ENCODE data around the gene MTUS2. TPM values are rescaled to one million over a fixed set of nuclear protein-coding genes. Genes with fewer than 3 reads are reported as not detected.

The MTUS2 gene
- polyA plus RNA-seq, 4 donors: 0.74 to 6.2 (median 1.6) TPM

- no peak for DNase-seq (ENCODE audit: low read depth in 4 of 4, low spot score in 3 of 4)
Measured at GRCh38 chr13:29530901-29531300, 710.8 kb downstream of the MTUS2 start.

DNA sequence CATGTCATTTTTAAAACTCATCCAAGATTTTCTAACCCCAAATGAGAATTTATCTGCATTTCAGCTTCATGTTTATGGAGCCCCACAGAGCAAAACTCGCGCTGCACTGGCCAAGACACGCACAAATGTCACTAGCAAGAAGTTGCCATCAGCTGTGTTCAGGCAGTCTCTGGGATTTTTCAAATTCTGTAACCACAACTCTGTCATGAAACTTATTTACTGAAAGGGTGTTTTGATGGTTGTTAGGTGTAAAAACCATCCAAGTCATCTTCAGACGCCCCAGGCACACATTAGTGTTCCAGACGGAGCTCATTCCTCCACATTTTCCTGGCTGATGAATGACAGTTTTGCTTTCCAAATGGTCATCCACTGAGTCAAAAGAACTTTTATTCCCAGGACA, 712.0 kb downstream of the MTUS2 start:
- no peak for DNase-seq (ENCODE audit: low read depth in 4 of 4, low spot score in 3 of 4)

- no peak for DNase-seq (ENCODE audit: low read depth in 4 of 4, low spot score in 3 of 4)
Measured at GRCh38 chr13:29532821-29533220, 712.7 kb downstream of the MTUS2 start.

- DNase-seq (ENCODE audit: low read depth in 4 of 4, low spot score in 3 of 4): no peak
Measured at GRCh38 chr13:29534083-29534482, 713.9 kb downstream of the MTUS2 start.

DNA sequence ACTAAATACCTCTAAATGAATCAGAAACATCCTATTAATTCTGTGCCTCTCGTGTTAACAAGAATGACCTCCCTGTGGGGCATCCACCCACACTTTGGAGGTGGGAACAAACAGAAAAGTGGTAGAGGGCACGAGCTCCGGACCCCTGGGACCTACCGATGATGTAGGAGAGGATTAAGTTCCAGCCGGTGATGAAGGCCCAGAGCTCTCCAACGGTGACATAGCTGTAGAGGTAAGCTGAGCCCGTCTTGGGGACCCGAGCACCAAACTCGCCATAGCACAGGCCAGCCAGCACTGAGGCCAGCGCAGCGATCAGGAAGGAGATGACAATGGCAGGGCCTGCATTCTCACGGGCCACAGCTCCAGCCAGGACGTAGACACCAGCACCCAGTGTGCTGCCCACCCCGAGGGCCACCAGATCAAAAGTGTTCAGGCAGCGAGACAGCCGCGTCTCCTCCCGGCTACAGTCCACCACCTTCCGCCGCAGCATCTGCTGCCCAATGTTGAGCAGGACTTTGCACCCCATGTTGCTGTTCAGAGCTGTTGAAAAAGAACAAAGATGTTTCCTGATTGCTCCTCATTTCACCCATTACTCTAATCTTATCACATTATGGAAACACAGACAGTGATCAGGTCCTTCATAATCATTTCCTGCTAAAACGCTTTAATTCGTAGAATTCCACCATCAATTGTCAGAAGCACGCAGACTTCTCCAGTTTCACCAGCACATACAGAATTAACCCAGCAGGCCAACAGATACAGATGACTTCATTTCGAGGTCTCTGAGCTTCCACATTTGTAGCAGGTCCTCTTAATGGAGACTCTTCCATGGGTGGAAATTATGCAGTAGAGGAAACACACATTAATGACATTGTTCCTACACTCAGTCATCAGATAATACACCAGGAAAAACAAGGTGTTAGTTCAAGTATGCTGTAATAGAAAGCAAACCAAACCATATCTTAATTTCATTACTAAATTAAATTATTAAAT, 715.8 kb downstream of the MTUS2 start:
- DNase-seq (ENCODE audit: low read depth in 4 of 4, low spot score in 3 of 4): no peak

- DNase-seq (ENCODE audit: low read depth in 4 of 4, low spot score in 3 of 4): no peak
Measured at GRCh38 chr13:29536853-29537252, 716.7 kb downstream of the MTUS2 start.

DNA sequence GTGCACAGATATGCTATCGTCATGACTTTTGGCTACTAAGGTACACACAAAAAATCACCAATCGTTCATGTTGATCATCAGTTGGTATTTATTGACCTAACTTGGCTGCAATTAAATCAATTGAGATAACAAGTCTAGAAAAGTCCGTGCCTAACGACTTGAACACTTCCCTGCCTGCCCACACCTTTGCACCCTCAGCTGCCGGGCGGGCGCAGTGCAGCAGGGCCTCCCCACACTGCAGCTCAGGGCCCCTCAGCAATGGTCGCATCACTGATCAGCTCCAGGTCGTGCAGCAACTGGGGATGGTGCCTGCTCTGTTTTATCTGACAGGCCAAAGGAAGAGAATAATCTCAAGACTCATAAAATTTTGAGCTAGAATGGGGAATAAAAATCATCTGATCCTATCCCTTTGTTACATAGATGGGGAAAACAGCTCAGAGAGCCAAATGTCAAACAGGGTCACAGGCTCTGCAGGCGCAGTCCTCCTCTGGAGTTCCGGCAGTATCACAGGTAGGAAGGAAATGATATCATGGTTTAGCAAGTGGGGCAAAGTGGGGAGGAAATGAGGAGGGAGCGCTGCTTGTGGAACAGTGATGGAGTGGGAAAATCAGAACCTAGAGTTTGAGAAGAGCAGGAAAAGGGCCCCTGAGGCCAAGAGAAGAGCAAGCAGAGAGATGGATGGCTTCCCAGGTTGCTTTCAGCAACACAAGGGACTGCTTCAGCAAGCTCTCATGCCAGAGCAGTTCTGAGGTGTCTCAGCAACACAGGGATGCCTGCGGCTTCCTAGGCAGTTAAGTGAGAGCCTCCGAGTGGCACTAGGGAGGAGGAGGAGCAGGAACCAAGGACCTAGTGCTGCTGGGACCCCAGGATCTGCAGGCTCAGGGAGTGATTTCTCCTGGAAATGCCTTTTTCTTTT, 717.9 kb downstream of the MTUS2 start:
- no peak for DNase-seq (ENCODE audit: low read depth in 4 of 4, low spot score in 3 of 4)

- no peak for DNase-seq (ENCODE audit: low read depth in 4 of 4, low spot score in 3 of 4)
Measured at GRCh38 chr13:29538652-29539040, 718.5 kb downstream of the MTUS2 start.

GRCh38 chr13:29539856-29540255, 719.7 kb downstream of the MTUS2 start:
- no peak for DNase-seq (ENCODE audit: low read depth in 4 of 4, low spot score in 3 of 4)

- DNase-seq (ENCODE audit: low read depth in 4 of 4, low spot score in 3 of 4): no peak
Measured at GRCh38 chr13:29540334-29540733, 720.2 kb downstream of the MTUS2 start.

DNA sequence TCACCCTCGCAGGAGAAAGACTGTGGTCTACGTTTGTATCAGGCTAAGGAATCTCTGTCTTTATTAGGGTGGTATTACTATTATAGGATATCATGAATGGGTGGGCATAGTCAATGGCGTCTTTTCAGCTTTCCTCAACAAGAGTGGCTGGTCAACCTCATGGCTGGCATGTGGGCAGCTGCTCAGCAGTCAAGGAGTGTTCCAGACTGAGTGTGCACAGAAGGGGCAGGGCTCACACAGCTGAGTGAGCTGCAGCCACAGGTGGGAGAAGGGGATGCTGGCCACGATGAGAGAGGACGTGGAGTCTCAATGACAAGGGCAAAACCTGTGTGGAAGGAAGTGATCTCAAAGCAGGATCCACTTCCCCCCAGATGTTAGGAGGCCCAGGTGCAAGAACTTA, 720.7 kb downstream of the MTUS2 start:
- no peak for DNase-seq (ENCODE audit: low read depth in 4 of 4, low spot score in 3 of 4)

GRCh38 chr13:29541400-29541799, 721.3 kb downstream of the MTUS2 start:
- DNase-seq (ENCODE audit: low read depth in 4 of 4, low spot score in 3 of 4): no peak

DNA sequence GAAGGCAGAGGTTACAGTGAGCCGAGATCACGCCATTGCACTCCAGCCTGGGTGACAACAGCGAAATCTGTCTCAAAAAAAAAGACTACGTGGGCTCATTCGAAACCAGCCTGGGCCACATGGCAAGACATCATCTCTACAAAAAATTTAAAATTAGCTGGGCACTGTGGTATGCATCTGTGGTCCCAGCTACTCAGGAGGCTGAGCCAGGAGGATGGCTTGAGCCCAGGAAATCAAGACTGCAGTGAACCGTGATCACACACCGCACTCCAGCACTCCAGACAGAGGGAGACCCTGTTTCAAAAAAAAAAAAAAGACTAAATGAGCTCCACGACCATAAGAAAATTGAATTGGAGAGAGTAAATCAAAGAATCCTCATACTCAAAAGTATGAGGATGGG, 722.2 kb downstream of the MTUS2 start:
- no peak for DNase-seq (ENCODE audit: low read depth in 4 of 4, low spot score in 3 of 4)

GRCh38 chr13:29543230-29544215, 723.4 kb downstream of the MTUS2 start:
- no peak for DNase-seq (ENCODE audit: low read depth in 4 of 4, low spot score in 3 of 4)

DNA sequence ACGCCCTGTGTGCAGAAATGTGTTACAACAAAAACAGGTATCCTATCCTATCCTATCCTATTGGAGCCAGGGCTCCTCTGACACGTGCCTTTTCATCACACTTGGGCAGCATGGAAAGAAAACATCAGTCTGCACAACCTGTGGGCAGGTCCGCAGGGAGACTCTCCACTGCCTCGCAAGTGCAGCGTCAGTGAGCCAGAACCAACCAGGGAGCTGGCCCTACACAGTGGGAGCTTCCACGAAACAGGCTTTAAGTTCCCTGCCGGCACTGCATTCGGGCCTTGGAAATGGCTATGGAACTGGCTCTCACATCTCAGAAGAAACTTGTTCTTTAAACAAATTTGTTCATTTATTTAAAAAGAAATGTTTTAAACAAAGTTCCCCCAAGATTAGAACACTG, 725.8 kb downstream of the MTUS2 start:
- DNase-seq (ENCODE audit: low read depth in 4 of 4, low spot score in 3 of 4): no peak

DNA sequence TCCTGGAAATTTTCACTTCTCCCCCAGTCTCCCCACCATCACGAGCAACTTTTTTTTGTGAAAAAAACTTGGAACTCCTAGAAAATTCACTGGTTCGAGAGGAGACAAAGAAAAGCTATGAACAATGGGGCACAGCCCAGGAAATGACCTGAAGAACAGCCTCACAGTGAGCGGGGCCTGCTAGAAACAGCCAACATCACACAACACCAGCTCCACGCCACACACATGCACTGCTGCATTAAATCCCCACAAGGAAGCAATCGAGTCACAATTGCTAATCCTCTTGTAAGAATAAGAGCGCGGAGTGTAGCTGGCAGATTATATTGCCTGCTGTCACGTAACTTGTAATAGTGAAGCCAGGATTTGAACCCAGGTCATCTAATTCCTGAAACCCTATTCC, 726.5 kb downstream of the MTUS2 start:
- DNase-seq (ENCODE audit: low read depth in 4 of 4, low spot score in 3 of 4): no peak

- no peak for DNase-seq (ENCODE audit: low read depth in 4 of 4, low spot score in 3 of 4)
Measured at GRCh38 chr13:29547153-29547552, 727.0 kb downstream of the MTUS2 start.

DNA sequence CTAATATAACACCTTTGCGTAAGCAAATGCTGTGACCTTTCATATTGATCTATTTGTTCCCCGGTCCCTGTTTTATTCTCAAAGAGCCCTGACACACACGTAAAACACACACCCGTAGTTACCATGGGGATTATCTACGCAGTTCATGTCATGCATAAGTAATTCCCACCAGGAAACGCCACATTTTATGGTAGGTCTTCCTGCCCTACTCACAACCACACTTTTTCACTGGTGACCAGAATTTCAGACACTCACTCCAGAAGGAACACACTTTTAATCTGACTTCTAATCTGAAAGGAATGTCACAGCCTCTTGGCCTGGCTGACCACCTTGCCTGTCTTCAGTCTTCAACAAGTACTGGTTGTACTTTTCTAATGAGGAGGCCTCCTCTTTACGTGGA, 728.6 kb downstream of the MTUS2 start:
- peak in 2 of 4 donors; percentile 24 to 46 for DNase-seq (ENCODE audit: low read depth in 4 of 4, low spot score in 3 of 4)

GRCh38 chr13:29550430-29550988, 730.4 kb downstream of the MTUS2 start:
- DNase-seq (ENCODE audit: low read depth in 4 of 4, low spot score in 3 of 4): no peak

- DNase-seq (ENCODE audit: low read depth in 4 of 4, low spot score in 3 of 4): no peak
Measured at GRCh38 chr13:29551214-29551613, 731.1 kb downstream of the MTUS2 start.

Data from left renal pelvis (tissue), 4 donors.